Transverse colon (tissue), 3 donors: ENCODE results near the gene GLT8D1.

Source experiments
- CTCF ChIP-seq, 5 experiments: fragments of 200-600 bp in 3 of 5; fragments of 450-650 bp in 2 of 5; sonication (generic) in 3 of 5; IDR thresholded peaks; 1 replicate in 2 of 5; 2 replicates in 3 of 5; pipeline ENCODE4 v1.5.1; 2016 to 2017; ENCODE audit warnings: antibody characterized with exemption in 5 of 5, inconsistent platforms in 3 of 5, mild to moderate bottlenecking in 2 of 5, moderate library complexity in 1 of 5
- POLR2A ChIP-seq: fragments of 450-650 bp; IDR thresholded peaks from one replicate; pipeline ENCODE4 v1.6.1; 2016; ENCODE audit warnings: antibody characterized with exemption, mild to moderate bottlenecking, moderate library complexity

- TF ChIP-seq CTCF (IDR thresholded peaks at IDR 0.05) = no peak
- no peak for TF ChIP-seq POLR2A
These were observed 8.6 kb downstream of the GLT8D1 start for GRCh38 chr3:52696830-52697631.
